GM21526 (cell line): ENCODE results near the gene B3GLCT.

ENCODE experiments used
- ATAC-seq: cut with Tn5 transposase; IDR thresholded peaks from one replicate; pipeline ENCODE4 v1.9.1; 2021; ENCODE audit warnings: moderate library complexity; ENCODE audit not compliant: unreplicated experiment, low FRiP score

Gene B3GLCT

DNA sequence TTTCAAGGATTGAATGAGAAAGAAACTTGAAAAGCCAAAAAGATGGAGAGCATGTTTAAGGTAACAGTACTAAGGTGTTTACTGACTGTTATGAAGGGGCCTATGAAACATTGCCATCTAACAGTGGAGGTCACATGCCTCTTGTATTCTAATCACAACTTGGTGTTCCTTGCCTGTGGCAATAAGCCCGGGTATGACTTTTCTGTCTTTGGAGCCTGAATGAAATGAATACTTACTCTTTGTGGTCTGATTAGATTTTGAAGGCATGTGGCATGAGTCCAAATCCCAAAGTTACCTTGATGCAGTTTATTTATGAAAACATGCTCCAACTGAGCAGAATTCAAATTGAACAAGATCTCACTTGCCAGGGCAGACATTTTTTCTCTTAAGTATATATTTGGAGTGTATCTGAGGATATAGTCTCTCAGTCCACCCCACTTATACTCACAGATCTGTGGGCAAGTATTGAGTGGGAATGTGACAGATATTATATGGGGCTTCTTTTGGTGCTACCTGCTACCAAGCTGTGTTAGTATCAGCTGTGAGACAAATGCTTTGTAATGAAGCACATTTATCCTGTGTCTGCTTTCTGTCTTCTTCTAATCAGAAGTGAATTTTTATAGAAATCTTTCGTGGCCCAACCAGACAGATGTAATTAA, 67.5 kb downstream of the B3GLCT start:
- no peak for ATAC-seq

DNA sequence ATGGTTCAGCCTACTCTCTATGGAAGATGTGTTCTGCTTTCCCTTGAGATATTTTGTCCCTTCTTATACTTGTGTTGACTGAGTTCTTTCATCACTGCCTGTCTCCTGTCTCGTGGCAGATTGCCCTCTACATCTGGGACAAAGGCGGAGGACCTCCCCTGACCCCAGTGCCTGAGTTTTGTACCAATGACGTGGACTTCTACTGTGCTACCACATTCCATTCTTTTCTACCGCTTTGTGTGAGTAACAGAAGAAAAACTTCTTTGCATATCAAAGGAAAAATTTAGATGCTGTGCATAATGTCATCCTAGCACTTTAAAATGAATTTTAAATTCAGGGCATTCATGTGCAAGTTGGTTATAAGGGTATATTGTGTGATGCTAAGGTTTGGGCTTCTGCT, 74.6 kb downstream of the B3GLCT start:
- no peak for ATAC-seq

DNA sequence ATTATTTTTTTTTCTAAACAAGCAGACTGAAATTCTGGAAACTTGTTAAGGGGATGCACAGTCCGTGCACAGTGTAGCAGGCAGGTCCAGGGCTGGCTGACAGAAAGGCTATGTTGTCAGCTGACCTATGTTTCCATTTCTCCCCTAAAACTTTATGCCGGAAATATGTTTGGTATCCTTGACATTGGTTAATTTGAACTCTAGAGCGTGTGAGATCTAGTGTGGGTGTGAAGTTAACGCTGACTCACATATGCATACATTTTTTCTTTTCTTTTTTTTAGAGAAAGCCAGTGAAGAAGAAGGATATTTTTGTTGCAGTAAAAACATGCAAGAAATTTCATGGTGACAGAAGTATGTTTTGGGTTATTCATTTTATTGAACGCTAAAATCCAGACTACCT, 76.6 kb downstream of the B3GLCT start:
- ATAC-seq: no peak

GRCh38 chr13:31278869-31279268, 79.1 kb downstream of the B3GLCT start:
- ATAC-seq: no peak

DNA sequence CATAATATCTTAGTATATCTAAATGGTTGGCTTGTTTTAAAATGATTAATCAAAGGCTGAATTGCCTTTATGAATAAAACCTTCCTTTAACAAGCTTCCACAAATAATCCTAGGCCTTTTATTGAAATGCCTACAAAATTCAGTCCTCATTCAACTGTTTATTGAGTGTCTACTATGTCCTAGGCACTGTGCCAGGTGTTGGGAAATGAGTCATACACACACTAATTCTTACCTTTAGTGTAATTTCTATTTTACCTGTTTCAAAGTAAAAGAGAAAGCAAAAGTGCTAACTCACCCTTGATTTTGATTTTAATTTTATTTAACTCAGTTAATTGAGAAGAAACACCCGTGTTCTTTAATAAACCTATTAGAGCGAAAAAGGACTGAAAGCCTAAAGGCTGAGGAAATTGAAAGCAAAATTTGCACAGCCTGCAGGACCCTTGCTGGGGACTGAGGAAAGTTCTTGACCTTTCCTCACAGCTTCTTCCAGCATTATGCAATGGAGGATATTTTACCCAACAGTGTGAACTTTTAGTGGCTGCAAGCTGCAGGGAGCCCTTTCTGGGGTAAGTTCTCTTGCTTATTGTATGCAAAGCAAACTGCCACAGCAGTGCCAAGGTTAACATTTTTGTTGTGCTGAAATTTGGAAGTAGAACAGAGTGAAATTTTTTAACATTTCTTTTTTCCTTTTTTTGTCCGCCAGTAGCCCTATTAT, 83.1 kb downstream of the B3GLCT start:
- no peak for ATAC-seq

GRCh38 chr13:31286930-31287329, 87.2 kb downstream of the B3GLCT start:
- no peak for ATAC-seq

DNA sequence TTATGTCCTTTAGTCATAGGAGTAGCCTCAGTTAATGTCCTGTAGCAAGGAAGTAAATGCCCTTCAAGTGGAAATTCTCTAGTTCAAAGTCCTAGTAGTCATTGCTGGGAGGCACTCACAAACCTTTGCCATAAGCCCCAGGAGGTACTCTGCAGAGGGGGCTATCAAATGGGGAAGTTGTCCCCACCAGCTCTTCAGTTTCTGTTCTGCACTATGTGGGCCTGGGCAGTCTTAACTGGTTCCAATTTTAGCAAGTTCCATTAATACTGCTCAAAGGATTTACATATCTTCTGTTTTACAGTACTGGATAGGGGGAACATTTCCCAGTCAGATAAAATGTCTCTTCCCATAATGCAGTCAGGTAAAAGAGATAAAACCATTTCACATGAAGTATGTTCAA, 101.3 kb downstream of the B3GLCT start:
- no peak for ATAC-seq

DNA sequence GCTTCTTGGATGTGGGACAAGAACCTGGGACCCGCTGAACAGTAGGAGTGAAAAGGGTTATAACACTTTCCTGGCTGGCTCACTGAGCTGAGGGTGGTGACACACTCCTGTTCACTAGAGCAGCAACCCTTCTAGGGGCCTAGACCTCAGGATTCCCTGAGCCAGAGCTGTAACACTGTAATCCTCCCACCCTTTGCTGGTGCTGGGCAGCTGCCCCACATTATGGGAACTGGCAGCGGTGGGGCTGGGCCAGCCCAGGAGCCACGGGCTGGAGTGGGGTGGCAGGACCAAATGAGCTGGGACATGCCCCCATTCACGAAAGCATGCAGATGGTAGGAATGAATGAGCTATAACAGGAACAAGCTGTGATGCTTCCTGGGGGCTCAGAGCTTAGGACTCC, 110.6 kb downstream of the B3GLCT start:
- ATAC-seq: no peak

DNA sequence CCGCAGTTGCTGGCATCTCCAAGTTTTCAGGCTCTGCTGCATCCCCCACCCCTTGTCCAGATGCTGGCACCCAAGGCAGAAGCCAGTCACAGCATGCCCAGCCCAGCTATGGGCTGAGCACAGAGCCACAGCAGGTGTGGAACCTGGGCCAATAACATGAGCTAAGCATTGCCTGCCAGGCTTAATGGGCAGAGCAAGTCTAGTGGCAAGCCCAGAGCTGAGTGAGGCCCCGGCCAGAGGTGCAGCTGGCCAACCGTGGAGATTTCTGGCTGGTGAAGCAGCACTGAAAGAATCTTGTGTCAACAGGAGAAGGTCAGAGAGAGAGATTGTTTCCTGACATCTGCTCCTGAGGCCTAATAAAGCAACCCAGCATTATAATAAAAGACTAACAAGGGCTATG, 111.0 kb downstream of the B3GLCT start:
- no peak for ATAC-seq

GRCh38 chr13:31311921-31312320, 112.1 kb downstream of the B3GLCT start:
- ATAC-seq: no peak

DNA sequence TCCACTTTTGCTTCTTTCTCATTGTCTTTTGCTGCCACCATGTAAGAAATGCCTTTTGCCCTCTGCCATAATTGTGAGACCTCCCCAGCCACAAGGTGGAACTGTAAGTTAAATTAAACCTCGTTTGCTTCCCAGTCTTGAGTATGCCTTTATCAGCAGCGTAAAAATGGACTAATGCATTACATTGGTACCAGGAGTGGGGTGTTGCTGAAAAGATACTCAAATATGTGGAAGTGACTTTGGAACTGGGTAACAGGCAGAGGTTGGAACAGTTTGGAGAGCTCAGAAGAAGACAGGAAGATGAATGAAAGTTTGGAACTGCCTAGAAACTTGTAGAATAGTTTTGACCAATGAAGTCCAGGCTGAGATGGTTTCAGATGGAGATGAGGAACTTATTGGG, 115.2 kb downstream of the B3GLCT start:
- no peak for ATAC-seq

DNA sequence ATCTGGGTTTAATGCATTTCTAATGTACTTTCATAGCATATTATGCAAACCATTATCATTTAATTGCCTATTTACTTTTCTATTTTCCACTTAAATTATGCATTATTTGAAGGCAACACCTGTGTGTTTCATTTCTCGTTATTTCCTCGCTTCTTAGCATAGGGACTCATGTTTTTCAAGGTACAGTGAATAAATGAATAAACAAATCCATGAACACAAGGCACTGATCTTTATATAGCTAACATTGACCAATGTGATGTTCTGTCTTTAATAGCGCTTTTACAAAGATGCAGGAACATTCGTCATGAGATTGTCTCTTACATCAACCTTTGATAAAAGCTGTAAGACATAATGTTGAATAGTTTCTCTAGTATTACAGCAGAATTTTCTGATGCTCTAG, 121.2 kb downstream of the B3GLCT start:
- no peak for ATAC-seq

GRCh38 chr13:31321457-31321856, 121.7 kb downstream of the B3GLCT start:
- ATAC-seq: no peak

DNA sequence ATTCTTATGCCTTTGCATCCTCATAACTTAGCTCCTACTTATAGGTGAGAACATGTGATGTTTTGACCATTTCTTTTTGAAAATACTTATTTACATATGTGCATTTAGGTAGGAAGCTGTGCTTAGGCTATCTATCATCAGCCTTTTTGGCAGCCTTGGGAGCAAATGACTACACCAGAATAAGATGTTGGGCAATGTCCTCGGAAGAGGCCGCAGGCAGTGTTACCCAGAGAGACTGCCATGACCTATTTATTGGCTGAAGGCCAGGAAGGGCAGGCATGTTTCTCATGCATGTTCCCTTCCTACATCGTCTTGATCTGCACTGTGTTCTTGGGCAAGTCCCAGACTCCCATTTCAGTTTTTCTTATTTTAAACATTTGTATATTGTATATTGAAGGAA, 122.3 kb downstream of the B3GLCT start:
- no peak for ATAC-seq

DNA sequence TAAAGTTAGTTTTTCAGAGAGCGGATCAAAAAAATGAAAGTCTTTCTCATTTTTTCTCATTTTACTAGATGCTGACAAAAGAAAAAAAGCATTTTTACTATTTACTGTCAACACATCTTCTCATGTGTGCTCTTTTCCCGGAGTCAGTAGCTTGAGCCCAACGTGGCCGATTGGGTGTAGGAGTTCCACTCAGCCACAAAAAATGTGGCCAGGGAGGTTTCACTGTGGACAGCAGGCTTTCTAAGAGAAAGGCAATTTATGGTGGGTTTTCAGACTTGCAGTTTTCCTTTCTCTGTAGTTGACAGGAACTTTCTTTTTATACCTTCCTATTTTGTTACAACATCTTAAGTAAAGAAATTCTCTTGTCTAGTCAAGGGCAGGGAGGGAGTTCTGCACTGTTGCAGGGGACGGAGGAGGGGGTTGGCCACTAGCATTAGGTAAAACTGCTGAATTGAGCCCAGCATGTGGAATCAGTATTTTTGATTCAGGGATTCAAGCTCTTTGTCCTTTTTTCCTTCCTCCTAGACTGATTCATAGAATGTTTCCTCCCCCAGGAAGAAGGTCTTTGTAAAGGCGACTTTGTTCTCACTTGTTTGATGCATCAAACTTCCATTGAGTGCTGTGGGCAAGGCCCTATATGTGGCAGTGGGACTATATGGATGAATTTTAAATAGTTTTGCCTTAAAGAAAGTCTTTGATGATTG, 123.1 kb downstream of the B3GLCT start:
- no peak for ATAC-seq

GRCh38 chr13:31327182-31327860, 127.5 kb downstream of the B3GLCT start:
- no peak for ATAC-seq

GRCh38 chr13:31328549-31329235, 128.9 kb downstream of the B3GLCT start:
- no peak for ATAC-seq

DNA sequence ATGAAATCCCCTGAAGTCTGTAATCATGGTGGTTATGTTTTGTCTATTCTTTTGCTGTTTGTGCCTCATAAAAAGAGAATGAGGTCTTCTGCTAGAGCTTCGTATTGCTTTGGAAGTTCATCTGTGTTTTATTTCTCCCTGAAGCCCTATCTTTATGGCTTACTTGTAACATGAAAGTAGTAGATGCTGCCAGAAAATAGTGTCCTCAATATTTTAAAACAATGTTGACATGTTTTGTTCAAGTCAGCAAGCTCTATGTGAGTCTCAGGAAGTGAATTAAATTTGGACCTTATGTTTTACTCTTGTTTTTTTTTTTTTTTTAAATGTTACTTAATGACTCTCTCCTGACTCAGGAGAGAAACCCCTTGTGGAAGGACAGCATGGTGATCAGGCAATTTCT, 130.5 kb downstream of the B3GLCT start:
- no peak for ATAC-seq

DNA sequence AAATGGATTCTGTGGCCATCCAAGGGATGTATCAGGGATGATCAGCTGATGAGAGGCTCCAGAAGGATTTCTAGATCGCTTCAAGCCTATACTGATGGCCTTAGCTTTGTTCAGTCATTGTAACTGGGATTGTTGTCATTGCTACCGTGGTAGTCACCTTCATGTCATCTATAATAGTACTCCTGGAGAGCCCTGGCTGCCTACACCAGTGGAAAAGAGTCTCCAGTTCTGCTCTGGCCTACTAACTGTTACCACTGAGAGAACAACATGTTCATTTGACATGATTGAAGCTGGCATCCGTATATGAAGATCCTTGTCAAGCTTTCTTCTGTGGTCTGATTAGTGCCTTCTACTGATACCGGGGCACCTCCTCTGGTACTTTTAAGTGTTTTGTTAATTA, 131.3 kb downstream of the B3GLCT start:
- ATAC-seq: no peak

GRCh38 chr13:31334547-31334946, 134.8 kb downstream of the B3GLCT start:
- no peak for ATAC-seq
